Esophagus muscularis mucosa (tissue), 4 donors: ENCODE data around the gene ATP1A3. TPM values are rescaled to one million over a fixed set of nuclear protein-coding genes. Genes with fewer than 3 reads are reported as not detected.

Experiments
- DNase-seq: peaks from one replicate; pipeline ENCODE4 v3.0.0-alpha.2; 2017; ENCODE audit errors: extremely low spot score
- H3K27ac ChIP-seq, 4 donors: fragments of 200-600 bp; sonication (generic); replicated peaks in 1 of 4; 1 replicate in 3 of 4; 2 replicates in 1 of 4; pipeline ENCODE4 v1.5.1; 2016 to 2019; ENCODE audit warnings: mild to moderate bottlenecking in 1 of 4
- H3K27me3 ChIP-seq, 4 donors: fragments of 200-600 bp; sonication (generic); one replicate each; pipeline versions ENCODE4 v1.5.1 to v1.6.0; 2016 to 2019
- H3K36me3 ChIP-seq, 4 donors: fragments of 200-600 bp; sonication (generic); one replicate each; pipeline ENCODE4 v1.5.1; 2016 to 2019
- H3K4me1 ChIP-seq, 4 donors: fragments of 200-600 bp; sonication (generic); one replicate each; pipeline ENCODE4 v1.5.1; 2016 to 2019
- H3K4me3 ChIP-seq, 4 donors: fragments of 200-600 bp; sonication (generic); 1 replicate in 2 of 4; 2 replicates in 2 of 4; pipeline ENCODE4 v1.5.1; 2016 to 2019; ENCODE audit warnings: mild to moderate bottlenecking in 4 of 4, moderate library complexity in 1 of 4
- H3K9me3 ChIP-seq, 4 donors: fragments of 200-600 bp; sonication (generic); 1 replicate in 3 of 4; 2 replicates in 1 of 4; pipeline ENCODE4 v1.5.1; 2016 to 2019
- CTCF ChIP-seq, 3 experiments: fragments of 200-600 bp in 2 of 3; fragments of 450-650 bp in 1 of 3; sonication (generic) in 2 of 3; IDR thresholded peaks; one replicate each; pipeline ENCODE4 v1.5.1; 2017 to 2019; ENCODE audit warnings: antibody characterized with exemption in 3 of 3, mild to moderate bottlenecking in 2 of 3, moderate library complexity in 1 of 3
- EP300 ChIP-seq: sonication (generic); formaldehyde crosslinking; IDR thresholded peaks from one replicate; pipeline ENCODE4 v1.6.1; 2017; ENCODE audit warnings: antibody characterized with exemption
- POLR2A ChIP-seq: fragments of 450-650 bp; IDR thresholded peaks from one replicate; pipeline ENCODE4 v1.6.1; 2017; ENCODE audit warnings: antibody characterized with exemption, moderate library complexity, mild to moderate bottlenecking, low read depth
- POLR2AphosphoS5 ChIP-seq, 2 donors: sonication (generic); formaldehyde crosslinking; IDR thresholded peaks; one replicate each; pipeline ENCODE4 v1.6.1; 2017; ENCODE audit warnings: antibody characterized with exemption in 2 of 2
- WGBS: methylation state at CpG from one replicate; pipeline ENCODE4 v1.1.5; 2018; 5-methylcytosine and 5-hydroxymethylcytosine counted together
- intact Hi-C: fragments of 100-400 bp; cut with DNase I; formaldehyde crosslinking; loops from one replicate; pipeline ENCODE4 v1.15.1; 2023
- total RNA-seq, 4 donors: library from RNA; depleted of rRNA; stranded (reverse); fragments of >200 nt; gene quantifications; one replicate each; pipeline versions ENCODE4 v1.1.0 to v1.2.1, GENCODE V29; 2016

The ATP1A3 gene
- total RNA-seq, 4 donors from 2014 or later = 2.1 to 4.3 (median 3.5) TPM

DNA sequence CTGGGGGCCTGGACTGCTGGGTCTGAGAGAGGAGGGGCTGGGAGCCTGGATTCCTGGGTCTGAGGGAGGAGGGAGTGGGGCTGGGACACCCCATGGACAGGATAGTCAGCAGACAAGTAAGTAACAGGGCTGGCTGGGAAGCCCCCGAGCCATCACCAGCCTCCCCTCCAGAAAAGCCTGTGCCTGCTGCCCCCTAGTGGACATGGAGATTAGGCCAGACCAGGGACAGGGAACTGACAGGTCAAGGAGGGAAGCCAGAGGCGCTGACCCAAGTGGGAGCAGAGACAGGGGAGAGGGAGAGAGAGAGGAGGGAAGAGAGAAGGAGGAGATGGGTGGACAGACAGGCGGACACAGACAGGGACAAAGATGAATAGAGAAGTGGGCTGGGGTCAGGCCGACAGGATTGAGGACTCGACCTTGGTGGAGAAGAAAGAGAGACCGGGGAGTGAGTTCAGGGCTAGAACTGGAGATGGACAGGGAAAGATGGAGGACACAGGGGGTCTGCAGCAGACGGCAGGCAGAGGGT is 59.1 kb downstream of the ATP1A3 start:
- peaks cover 0 to 97% (median 60%) of the 10 kb centered on the region in 4 donors for H3K27me3 ChIP-seq
- intact Hi-C loops = loop anchor here (5.0 kb wide), 1 partner anchor 63 kb away; no protein-coding TSS in a partner anchor
- DNase-seq = no peak
- no peaks in the 10 kb centered on the region for H3K36me3 ChIP-seq
- no peaks in the 10 kb centered on the region for H3K9me3 ChIP-seq
- no peak for TF ChIP-seq EP300
- TF ChIP-seq CTCF (IDR thresholded peaks at IDR 0.05) = peak; percentile 56 to 85 (median 56)
- no peak for TF ChIP-seq POLR2A
- no peak overlapping the region for H3K4me3 ChIP-seq
- WGBS = 22% methylated on average over 7 of the region's 7 CpGs
- no peak overlapping the region for H3K27ac ChIP-seq
- H3K4me1 ChIP-seq = peaks cover 3 to 32% (median 27%) of the 10 kb centered on the region in 4 donors

- Histone ChIP-seq H3K9me3 (no peaks in the 10 kb centered on the region), H3K27me3 (peaks cover 0 to 97% (median 65%) of the 10 kb centered on the region in 4 donors), H3K4me1 (peaks cover 4 to 34% (median 31%) of the 10 kb centered on the region in 4 donors), H3K4me3 (no peak overlapping the region), H3K36me3 (no peaks in the 10 kb centered on the region), H3K27ac (no peak overlapping the region)
- intact Hi-C loops = no loop called here
- 79% methylated on average over 6 of the region's 7 CpGs for WGBS
- TF ChIP-seq CTCF (IDR thresholded peaks at IDR 0.05) (no peak), EP300 (no peak), POLR2A (no peak), POLR2AphosphoS5 (IDR thresholded peaks at IDR 0.05) (no peak)
- no peak for DNase-seq
Observed at GRCh38 chr19:41933693-41934426, 60.2 kb downstream of the ATP1A3 start.

DNA sequence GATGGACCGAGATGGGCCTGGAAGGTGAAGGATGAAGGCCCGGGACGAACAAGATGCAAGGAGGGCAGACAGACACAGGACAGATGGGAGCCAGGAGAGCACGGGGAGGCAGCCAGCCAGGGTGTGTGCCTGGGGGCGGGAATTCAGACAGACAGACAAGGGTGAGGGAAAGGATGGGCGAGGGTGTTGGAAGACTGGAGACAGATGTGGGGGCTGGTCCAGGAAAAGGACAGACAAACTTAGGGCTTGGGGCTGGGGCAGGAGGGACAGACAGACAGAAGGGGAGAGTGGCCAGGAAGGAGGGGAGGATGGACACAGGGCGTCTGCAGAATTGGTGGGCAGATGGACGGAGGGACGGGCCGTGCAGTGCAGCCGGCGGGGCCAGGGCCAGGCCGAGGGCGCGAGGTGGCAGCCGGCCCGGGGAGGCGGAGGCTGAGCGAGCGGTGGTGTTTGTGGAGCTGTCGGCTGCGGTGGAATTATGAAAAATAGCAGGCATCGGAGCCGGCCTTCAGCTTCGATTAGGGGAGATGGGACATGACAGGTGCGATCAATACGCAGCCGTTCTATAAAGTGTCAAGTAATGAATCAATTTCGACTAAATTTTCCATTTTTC is 61.2 kb downstream of the ATP1A3 start:
- no peaks in the 10 kb centered on the region for H3K9me3 ChIP-seq
- H3K4me3 ChIP-seq = no peak overlapping the region
- peaks cover 15 to 45% (median 41%) of the 10 kb centered on the region in 4 donors for H3K4me1 ChIP-seq
- WGBS = 30% methylated on average over 29 of the region's 29 CpGs
- H3K27ac ChIP-seq = no peak overlapping the region
- TF ChIP-seq EP300 (no peak), POLR2A (no peak), POLR2AphosphoS5 (IDR thresholded peaks at IDR 0.05) (no peak), CTCF (IDR thresholded peaks at IDR 0.05) (no peak)
- peaks cover 2 to 100% (median 74%) of the 10 kb centered on the region in 4 donors for H3K27me3 ChIP-seq
- no peaks in the 10 kb centered on the region for H3K36me3 ChIP-seq
- DNase-seq = no peak
- intact Hi-C loops = no loop called here

- H3K27me3 ChIP-seq = peaks cover 5 to 100% (median 77%) of the 10 kb centered on the region in 4 donors
- WGBS = 10% methylated on average over 7 of the region's 11 CpGs
- H3K36me3 ChIP-seq = no peaks in the 10 kb centered on the region
- peaks cover 17 to 50% (median 45%) of the 10 kb centered on the region in 4 donors for H3K4me1 ChIP-seq
- DNase-seq = no peak
- no peaks in the 10 kb centered on the region for H3K9me3 ChIP-seq
- intact Hi-C loops = no loop called here
- H3K4me3 ChIP-seq = no peak overlapping the region
- TF ChIP-seq POLR2A = no peak
- TF ChIP-seq EP300 = no peak
- TF ChIP-seq CTCF (IDR thresholded peaks at IDR 0.05) = no peak
- no peak for TF ChIP-seq POLR2AphosphoS5 (IDR thresholded peaks at IDR 0.05)
- no peak overlapping the region for H3K27ac ChIP-seq
Observed at GRCh38 chr19:41932259-41932719, 61.7 kb downstream of the ATP1A3 start.
